Transverse colon (tissue), 4 donors: ENCODE data around the gene CSNK1G1. TPM values are rescaled to one million over a fixed set of nuclear protein-coding genes. Genes with fewer than 3 reads are reported as not detected.

Source experiments
- DNase-seq: peaks from one replicate; pipeline ENCODE4 v3.0.0-alpha.2; 2019
- H3K27ac ChIP-seq, 4 donors: fragments of 200-600 bp; sonication (generic); 2 replicates each; pipeline ENCODE4 v1.5.1; 2016 to 2018; ENCODE audit warnings: inconsistent platforms in 4 of 4
- H3K27me3 ChIP-seq: fragments of 200-600 bp; sonication (generic); 2 replicates; pipeline ENCODE4 v1.5.1; 2017; ENCODE audit warnings: inconsistent platforms
- H3K36me3 ChIP-seq, 4 donors: fragments of 200-600 bp; sonication (generic); 2 replicates each; pipeline ENCODE4 v1.5.1; 2017 to 2019; ENCODE audit warnings: inconsistent platforms in 4 of 4
- H3K4me1 ChIP-seq, 4 donors: fragments of 200-600 bp; sonication (generic); 2 replicates each; pipeline ENCODE4 v1.5.1; 2017 to 2020; ENCODE audit warnings: inconsistent platforms in 4 of 4
- H3K4me3 ChIP-seq, 4 donors: fragments of 200-600 bp; sonication (generic); 1 replicate in 1 of 4; 2 replicates in 3 of 4; pipeline versions ENCODE4 v1.5.1 to v1.6.1; 2017 to 2019; ENCODE audit warnings: inconsistent platforms in 4 of 4
- H3K9me3 ChIP-seq, 2 donors: fragments of 200-600 bp; sonication (generic); 2 replicates each; pipeline ENCODE4 v1.5.1; 2017 to 2019; ENCODE audit warnings: inconsistent platforms in 2 of 2
- EP300 ChIP-seq: sonication (generic); formaldehyde crosslinking; IDR thresholded peaks from one replicate; pipeline ENCODE4 v1.6.1; 2017; ENCODE audit warnings: antibody characterized with exemption, low read depth
- POLR2A ChIP-seq: fragments of 450-650 bp; IDR thresholded peaks from one replicate; pipeline ENCODE4 v1.6.1; 2016; ENCODE audit warnings: antibody characterized with exemption, mild to moderate bottlenecking, moderate library complexity
- POLR2AphosphoS5 ChIP-seq, 3 donors: sonication (generic); formaldehyde crosslinking; IDR thresholded peaks; one replicate each; pipeline ENCODE4 v1.6.1; 2016; ENCODE audit warnings: antibody characterized with exemption in 3 of 3
- WGBS, 2 donors: methylation state at CpG; one replicate each; pipeline ENCODE4 v1.1.5; 2018; ENCODE audit warnings: low coverage in 1 of 2; 5-methylcytosine and 5-hydroxymethylcytosine counted together
- in situ Hi-C, 4 donors: fragments of 200-750 bp; cut with MboI; loops; one replicate each; pipeline versions ENCODE4 v1.15.0 to v1.15.1; 2017; ENCODE audit warnings: low sequenced_read_pairs in 3 of 4, low pct_ligation_motif_present in 1 of 4, low pct_unique_long_range_greater_than_20kb in 1 of 4
- intact Hi-C: fragments of 100-400 bp; cut with DNase I; formaldehyde crosslinking; loops from one replicate; pipeline ENCODE4 v1.15.1; 2023; ENCODE audit warnings: low total_unique reads
- total RNA-seq, 4 donors: library from RNA; depleted of rRNA; stranded (reverse); fragments of >200 nt; gene quantifications; one replicate each; pipeline ENCODE4 v1.1.0, GENCODE V29; 2016
- TF ChIP-seq, protein P1 (sequence below), 5 experiments: fragments of 200-600 bp in 3 of 5; fragments of 450-650 bp in 2 of 5; sonication (generic) in 3 of 5; IDR thresholded peaks; 1 replicate in 2 of 5; 2 replicates in 3 of 5; pipeline ENCODE4 v1.5.1; 2016 to 2017; ENCODE audit warnings: antibody characterized with exemption in 5 of 5, inconsistent platforms in 3 of 5, mild to moderate bottlenecking in 2 of 5, moderate library complexity in 1 of 5

The CSNK1G1 gene
- total RNA-seq, 4 donors from 2014 or later, result 6.2 to 34.4 (median 19.7) TPM

DNA sequence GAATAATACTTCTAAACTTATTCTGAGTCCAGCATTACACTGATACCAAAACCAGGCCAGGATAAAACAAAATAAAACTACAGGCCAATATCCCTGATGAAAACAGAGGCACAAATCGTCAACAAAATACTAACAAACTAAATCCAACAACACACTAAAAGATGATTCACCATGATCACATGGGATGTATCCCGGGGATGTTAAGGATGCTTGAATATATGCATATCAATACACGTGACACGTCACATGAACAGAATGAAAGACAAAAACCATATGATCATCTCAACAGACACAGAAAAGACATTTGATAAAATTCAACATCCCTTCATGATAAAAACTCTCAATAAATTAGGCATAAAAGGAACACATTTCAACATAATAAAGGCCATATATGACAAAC is 91.5 kb downstream of the CSNK1G1 start:
- peaks cover 0 to 12% (median 0%) of the 10 kb centered on the region in 4 donors for H3K4me1 ChIP-seq
- H3K27me3 ChIP-seq, result no peaks in the 10 kb centered on the region
- in situ Hi-C loops, result no loop called here
- H3K4me3 ChIP-seq, result no peak overlapping the region
- TF ChIP-seq POLR2A (no peak), POLR2AphosphoS5 (IDR thresholded peaks at IDR 0.05) (no peak), EP300 (no peak)
- TF ChIP-seq, protein P1, sequence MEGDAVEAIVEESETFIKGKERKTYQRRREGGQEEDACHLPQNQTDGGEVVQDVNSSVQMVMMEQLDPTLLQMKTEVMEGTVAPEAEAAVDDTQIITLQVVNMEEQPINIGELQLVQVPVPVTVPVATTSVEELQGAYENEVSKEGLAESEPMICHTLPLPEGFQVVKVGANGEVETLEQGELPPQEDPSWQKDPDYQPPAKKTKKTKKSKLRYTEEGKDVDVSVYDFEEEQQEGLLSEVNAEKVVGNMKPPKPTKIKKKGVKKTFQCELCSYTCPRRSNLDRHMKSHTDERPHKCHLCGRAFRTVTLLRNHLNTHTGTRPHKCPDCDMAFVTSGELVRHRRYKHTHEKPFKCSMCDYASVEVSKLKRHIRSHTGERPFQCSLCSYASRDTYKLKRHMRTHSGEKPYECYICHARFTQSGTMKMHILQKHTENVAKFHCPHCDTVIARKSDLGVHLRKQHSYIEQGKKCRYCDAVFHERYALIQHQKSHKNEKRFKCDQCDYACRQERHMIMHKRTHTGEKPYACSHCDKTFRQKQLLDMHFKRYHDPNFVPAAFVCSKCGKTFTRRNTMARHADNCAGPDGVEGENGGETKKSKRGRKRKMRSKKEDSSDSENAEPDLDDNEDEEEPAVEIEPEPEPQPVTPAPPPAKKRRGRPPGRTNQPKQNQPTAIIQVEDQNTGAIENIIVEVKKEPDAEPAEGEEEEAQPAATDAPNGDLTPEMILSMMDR (IDR thresholded peaks at IDR 0.05), result no peak
- no peak for DNase-seq
- intact Hi-C loops, result no loop called here
- no peak overlapping the region for H3K27ac ChIP-seq
- no peaks in the 10 kb centered on the region for H3K36me3 ChIP-seq
- peaks cover 0 to 4% of the 10 kb centered on the region in 2 donors for H3K9me3 ChIP-seq
- WGBS, 2 donors, result 89% methylated on average over 4 of the region's 4 CpGs

DNA sequence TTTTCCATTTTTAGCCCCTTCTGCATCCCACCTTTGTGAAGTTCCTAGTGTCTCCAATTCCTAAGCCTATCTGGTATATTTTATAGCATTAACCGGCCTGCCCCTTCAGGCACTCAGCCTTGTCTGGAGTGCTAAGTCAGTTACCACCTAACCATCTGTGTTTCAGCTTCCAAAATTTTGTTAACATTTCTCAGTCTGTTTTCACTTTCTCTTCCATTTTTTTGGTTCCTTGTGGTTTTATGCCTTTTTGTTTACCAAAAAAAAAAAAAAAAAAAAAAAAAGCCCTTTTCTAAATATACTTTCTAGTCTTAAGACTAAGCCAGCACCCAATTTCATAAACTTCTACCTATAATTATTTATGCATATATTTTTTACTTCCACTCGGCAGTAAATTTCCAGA is 92.4 kb downstream of the CSNK1G1 start:
- H3K4me3 ChIP-seq, result no peak overlapping the region
- no peak for TF ChIP-seq EP300
- TF ChIP-seq, protein P1 (IDR thresholded peaks at IDR 0.05), result no peak
- TF ChIP-seq POLR2AphosphoS5 (IDR thresholded peaks at IDR 0.05), result no peak
- no peak for TF ChIP-seq POLR2A
- H3K4me1 ChIP-seq, result peaks cover 0 to 12% (median 0%) of the 10 kb centered on the region in 4 donors
- H3K9me3 ChIP-seq, result peaks cover 0 to 4% of the 10 kb centered on the region in 2 donors
- intact Hi-C loops, result no loop called here
- no peaks in the 10 kb centered on the region for H3K27me3 ChIP-seq
- DNase-seq, result no peak
- in situ Hi-C loops, result no loop called here
- 71 to 87% methylated on average over 2 of the region's 2 CpGs for WGBS, 2 donors
- H3K36me3 ChIP-seq, result no peaks in the 10 kb centered on the region
- no peak overlapping the region for H3K27ac ChIP-seq

DNA sequence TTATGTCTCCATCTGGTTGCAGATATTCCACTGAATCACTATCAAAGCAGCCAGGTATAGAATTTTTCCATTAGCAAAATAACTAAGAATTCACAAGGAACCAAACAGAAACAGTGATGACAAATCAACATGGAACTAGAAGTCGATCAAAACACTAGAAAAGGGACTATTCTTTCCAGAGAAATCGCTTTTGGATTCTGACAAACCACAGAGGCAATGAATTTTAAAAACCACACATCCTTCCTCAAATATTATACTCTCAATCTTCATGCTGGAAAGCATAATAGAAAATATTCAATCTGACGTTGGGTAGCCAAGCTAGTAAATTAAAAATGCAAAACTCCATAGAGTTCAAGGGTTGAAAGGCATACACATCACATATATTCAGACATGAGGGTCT is 99.9 kb downstream of the CSNK1G1 start:
- H3K27me3 ChIP-seq, result no peaks in the 10 kb centered on the region
- intact Hi-C loops (no loop called here), in situ Hi-C loops (no loop called here)
- WGBS, 2 donors, result 78 to 89% methylated on average over 1 to 3 of the region's 3 CpGs
- H3K27ac ChIP-seq, result no peak overlapping the region
- no peak for DNase-seq
- no peaks in the 10 kb centered on the region for H3K9me3 ChIP-seq
- H3K4me1 ChIP-seq, result peaks cover 0 to 5% (median 0%) of the 10 kb centered on the region in 4 donors
- no peak overlapping the region for H3K4me3 ChIP-seq
- TF ChIP-seq, protein P1 (IDR thresholded peaks at IDR 0.05), result no peak
- no peak for TF ChIP-seq POLR2A
- no peak for TF ChIP-seq POLR2AphosphoS5 (IDR thresholded peaks at IDR 0.05)
- TF ChIP-seq EP300, result no peak
- peaks cover 0 to 7% (median 0%) of the 10 kb centered on the region in 4 donors for H3K36me3 ChIP-seq

DNA sequence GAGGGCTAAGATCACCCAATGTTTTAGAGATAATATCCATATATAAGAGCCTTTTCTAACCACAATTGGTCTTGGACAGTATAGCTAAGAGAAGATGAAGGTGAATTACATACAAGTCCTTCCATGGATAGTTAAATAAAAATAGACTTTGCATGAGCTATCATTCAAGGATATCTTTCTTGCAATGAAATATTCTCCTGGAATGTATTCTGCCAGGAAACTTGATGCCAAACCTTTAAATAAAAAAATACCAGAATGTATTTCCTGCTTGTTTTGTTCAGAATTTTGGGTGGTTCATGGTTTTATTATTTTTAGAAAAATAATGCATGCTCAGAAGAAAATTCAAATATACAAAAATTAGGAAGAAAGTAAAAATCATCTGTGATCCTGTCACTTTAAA is 104.3 kb downstream of the CSNK1G1 start:
- H3K9me3 ChIP-seq, result no peaks in the 10 kb centered on the region
- TF ChIP-seq POLR2AphosphoS5 (IDR thresholded peaks at IDR 0.05) (no peak), EP300 (no peak), POLR2A (no peak)
- TF ChIP-seq, protein P1 (IDR thresholded peaks at IDR 0.05), result no peak
- no peaks in the 10 kb centered on the region for H3K27me3 ChIP-seq
- H3K4me3 ChIP-seq, result no peak overlapping the region
- in situ Hi-C loops, result no loop called here
- DNase-seq, result no peak
- H3K27ac ChIP-seq, result no peak overlapping the region
- peaks cover 5 to 48% (median 31%) of the 10 kb centered on the region in 4 donors for H3K4me1 ChIP-seq
- intact Hi-C loops, result no loop called here
- H3K36me3 ChIP-seq, result no peaks in the 10 kb centered on the region
